Epithelial cell of esophagus (primary cell): Measurements from ENCODE around the gene CLOCK.

Experiments
- DNase-seq: peaks from one replicate; pipeline ENCODE4 v3.0.0; 2010; ENCODE audit warnings: low read depth
- H3K4me3 ChIP-seq: 2 replicates; pipeline ENCODE4 v1.5.1; 2011; ENCODE audit warnings: mild to moderate bottlenecking, low read length, control low read depth
- CTCF ChIP-seq: IDR thresholded peaks from 2 replicates; pipeline ENCODE4 v1.5.1; 2011; ENCODE audit warnings: low read depth, mild to moderate bottlenecking, low read length, control low read depth, inconsistent platforms; ENCODE audit not compliant: insufficient read depth; ENCODE audit errors: missing control alignments

Gene CLOCK

GRCh38 chr4:55386840-55387239 lies 159.9 kb downstream of the CLOCK start:
- TF ChIP-seq CTCF, result no peak
- no peak overlapping the region for H3K4me3 ChIP-seq
- no peak for DNase-seq

GRCh38 chr4:55386073-55386472 lies 160.6 kb downstream of the CLOCK start:
- no peak overlapping the region for H3K4me3 ChIP-seq
- TF ChIP-seq CTCF, result no peak
- peak; percentile 51 for DNase-seq

GRCh38 chr4:55385201-55385649 lies 161.5 kb downstream of the CLOCK start:
- no peak overlapping the region for H3K4me3 ChIP-seq
- no peak for TF ChIP-seq CTCF
- DNase-seq, result no peak

GRCh38 chr4:55382488-55383003 lies 164.2 kb downstream of the CLOCK start:
- no peak for DNase-seq
- TF ChIP-seq CTCF, result no peak
- H3K4me3 ChIP-seq, result no peak overlapping the region

- TF ChIP-seq CTCF, result no peak
- H3K4me3 ChIP-seq, result no peak overlapping the region
- DNase-seq, result no peak
Observed at GRCh38 chr4:55381502-55381901, 165.2 kb downstream of the CLOCK start.

GRCh38 chr4:55380576-55380975 lies 166.1 kb downstream of the CLOCK start:
- no peak overlapping the region for H3K4me3 ChIP-seq
- no peak for TF ChIP-seq CTCF
- no peak for DNase-seq
